Suprapubic skin (tissue), 4 donors: ENCODE results near the gene NDUFAF3. TPM values are rescaled to one million over a fixed set of nuclear protein-coding genes. Genes with fewer than 3 reads are reported as not detected.

Experiments used
- DNase-seq, 2 donors: peaks; one replicate each; pipeline ENCODE4 v3.0.0-alpha.2; 2019; ENCODE audit warnings: low spot score in 2 of 2
- H3K27ac ChIP-seq: fragments of 200-600 bp; sonication (generic); one replicate; pipeline ENCODE4 v1.5.1; 2019
- H3K27me3 ChIP-seq: fragments of 200-600 bp; sonication (generic); one replicate; pipeline ENCODE4 v1.5.1; 2019
- H3K36me3 ChIP-seq: fragments of 200-600 bp; sonication (generic); one replicate; pipeline ENCODE4 v1.5.1; 2019
- H3K4me1 ChIP-seq: fragments of 200-600 bp; sonication (generic); one replicate; pipeline ENCODE4 v1.5.1; 2019
- H3K4me3 ChIP-seq: fragments of 200-600 bp; sonication (generic); one replicate; pipeline ENCODE4 v1.5.1; 2019; ENCODE audit warnings: mild to moderate bottlenecking
- H3K9me3 ChIP-seq: fragments of 200-600 bp; sonication (generic); one replicate; pipeline ENCODE4 v1.5.1; 2019
- CTCF ChIP-seq, 2 donors: fragments of 200-600 bp in 1 of 2; fragments of 450-650 bp in 1 of 2; sonication (generic) in 1 of 2; IDR thresholded peaks; one replicate each; pipeline ENCODE4 v1.5.1; 2016 to 2019; ENCODE audit warnings: antibody characterized with exemption in 2 of 2, mild to moderate bottlenecking in 1 of 2, moderate library complexity in 1 of 2
- EP300 ChIP-seq: sonication (generic); formaldehyde crosslinking; IDR thresholded peaks from one replicate; pipeline ENCODE4 v1.6.1; 2017; ENCODE audit warnings: antibody characterized with exemption
- POLR2A ChIP-seq, 2 donors: fragments of 450-650 bp; IDR thresholded peaks; one replicate each; pipeline ENCODE4 v1.6.1; 2017; ENCODE audit warnings: antibody characterized with exemption in 2 of 2, mild to moderate bottlenecking in 2 of 2, moderate library complexity in 2 of 2
- POLR2AphosphoS5 ChIP-seq, 3 donors: sonication (generic); formaldehyde crosslinking; IDR thresholded peaks; one replicate each; pipeline ENCODE4 v1.6.1; 2017; ENCODE audit warnings: antibody characterized with exemption in 3 of 3
- WGBS: methylation state at CpG from one replicate; pipeline ENCODE4 v1.1.5; 2018; 5-methylcytosine and 5-hydroxymethylcytosine counted together
- total RNA-seq, 4 donors: library from RNA; depleted of rRNA; stranded (reverse); fragments of >200 nt; gene quantifications; one replicate each; pipeline ENCODE4 v1.1.0, GENCODE V29; 2016

NDUFAF3 gene
- total RNA-seq, 4 donors from 2014 or later, result 45.0 to 104 (median 63.1) TPM

GRCh38 chr3:49016414-49017228, 5.3 kb upstream of the NDUFAF3 start:
- Histone ChIP-seq H3K27me3 (no peaks in the 10 kb centered on the region), H3K27ac (no peak overlapping the region), H3K36me3 (peaks cover 43% of the 10 kb centered on the region), H3K4me1 (peaks cover 45% of the 10 kb centered on the region), H3K4me3 (no peak overlapping the region), H3K9me3 (no peaks in the 10 kb centered on the region)
- TF ChIP-seq CTCF (IDR thresholded peaks at IDR 0.05) (no peak), POLR2A (IDR thresholded peaks at IDR 0.05) (no peak), POLR2AphosphoS5 (IDR thresholded peaks at IDR 0.05) (no peak), EP300 (no peak)
- no peak for DNase-seq
- 93% methylated on average over 6 of the region's 6 CpGs for WGBS

GRCh38 chr3:49017229-49017970, 4.5 kb upstream of the NDUFAF3 start:
- Histone ChIP-seq H3K27me3 (no peaks in the 10 kb centered on the region), H3K4me1 (peaks cover 41% of the 10 kb centered on the region), H3K4me3 (peak overlapping the region; percentile 90), H3K27ac (peak overlapping the region; percentile 83), H3K36me3 (peaks cover 35% of the 10 kb centered on the region), H3K9me3 (no peaks in the 10 kb centered on the region)
- DNase-seq, result peak in 1 of 2 donors; percentile 73
- peak in 1 of 3 donors; percentile 33 for TF ChIP-seq POLR2AphosphoS5 (IDR thresholded peaks at IDR 0.05)
- no peak for TF ChIP-seq EP300
- TF ChIP-seq CTCF (IDR thresholded peaks at IDR 0.05), result no peak
- TF ChIP-seq POLR2A (IDR thresholded peaks at IDR 0.05), result no peak
- 73% methylated on average over 2 of the region's 23 CpGs for whole genome bisulfite sequencing

GRCh38 chr3:49017971-49018706, 3.8 kb upstream of the NDUFAF3 start, which contains the start of gene DALRD3:
Gene DALRD3 (minus strand): TSS chr3:49018580. CDS start chr3:49018564, 16 bp downstream.
- TF ChIP-seq POLR2AphosphoS5 (IDR thresholded peaks at IDR 0.05) (peak in 2 of 3 donors; percentile 36 to 40), EP300 (no peak), CTCF (IDR thresholded peaks at IDR 0.05) (no peak), POLR2A (IDR thresholded peaks at IDR 0.05) (peak in 1 of 2 donors; percentile 30)
- peak; percentile 82 to 84 for DNase-seq

GRCh38 chr3:49018707-49019006, 3.3 kb upstream of the NDUFAF3 start:
- TF ChIP-seq EP300, result no peak
- TF ChIP-seq CTCF (IDR thresholded peaks at IDR 0.05), result no peak
- no peak for TF ChIP-seq POLR2A (IDR thresholded peaks at IDR 0.05)
- no peak for TF ChIP-seq POLR2AphosphoS5 (IDR thresholded peaks at IDR 0.05)
- Histone ChIP-seq H3K4me1 (peaks cover 43% of the 10 kb centered on the region), H3K9me3 (no peaks in the 10 kb centered on the region), H3K36me3 (peaks cover 35% of the 10 kb centered on the region), H3K27me3 (no peaks in the 10 kb centered on the region), H3K4me3 (peak overlapping the region; percentile 90), H3K27ac (peak overlapping the region; percentile 83)
- under 1% methylated on average over 18 of the region's 18 CpGs for WGBS
- DNase-seq, result no peak

More at GRCh38 chr3:49017971-49018706, 3.8 kb upstream of the NDUFAF3 start, which contains the start of gene DALRD3:
- Histone ChIP-seq H3K27me3 (no peaks in the 10 kb centered on the region), H3K4me3 (peak within 1 kb of the TSS; percentile 90), H3K9me3 (no peaks in the 10 kb centered on the region), H3K36me3 (peaks cover 31% of the 10 kb centered on the region), H3K4me1 (peaks cover 41% of the 10 kb centered on the region), H3K27ac (peak within 1 kb of the TSS; percentile 83)
- WGBS, result 2% methylated on average over 16 of the region's 85 CpGs
